Body of pancreas (tissue), 4 donors: ENCODE data around the gene NWD2. TPM values are rescaled to one million over a fixed set of nuclear protein-coding genes. Genes with fewer than 3 reads are reported as not detected.

ENCODE experiments used
- ATAC-seq: fragments of 150-250 bp; one replicate; pipeline ENCODE4 v1.9.1; 2016
- DNase-seq, 4 donors: peaks; one replicate each; pipeline ENCODE4 v3.0.0-alpha.2; 2019
- H3K27ac ChIP-seq, 4 donors: fragments of 200-600 bp; sonication (generic); 1 replicate in 3 of 4; 2 replicates in 1 of 4; pipeline versions ENCODE4 v1.5.1 to v1.6.1; 2016 to 2019; ENCODE audit warnings: mild to moderate bottlenecking in 1 of 4, mixed read lengths in 1 of 4, moderate library complexity in 1 of 4
- H3K27me3 ChIP-seq, 2 donors: fragments of 200-600 bp; sonication (generic); one replicate each; pipeline ENCODE4 v1.6.0; 2016; ENCODE audit warnings: mild to moderate bottlenecking in 1 of 2
- H3K36me3 ChIP-seq, 2 donors: fragments of 200-600 bp; sonication (generic); replicated peaks in 1 of 2; 2 replicates each; pipeline ENCODE4 v1.5.1; 2016; ENCODE audit warnings: low read depth in 2 of 2; ENCODE audit not compliant: insufficient read depth in 1 of 2
- H3K4me1 ChIP-seq: fragments of 200-600 bp; sonication (generic); one replicate; pipeline ENCODE4 v1.6.0; 2016
- H3K4me3 ChIP-seq, 2 donors: fragments of 200-600 bp; sonication (generic); 1 replicate in 1 of 2; 2 replicates in 1 of 2; pipeline ENCODE4 v1.5.1; 2016 to 2019
- H3K9me3 ChIP-seq, 3 donors: fragments of 200-600 bp; sonication (generic); 1 replicate in 2 of 3; 2 replicates in 1 of 3; pipeline ENCODE4 v1.5.1; 2016
- CTCF ChIP-seq, 7 experiments: fragments of 450-650 bp in 4 of 7; fragments of 200-600 bp in 3 of 7; sonication (generic) in 3 of 7; IDR thresholded peaks; one replicate each; pipeline ENCODE4 v1.5.1; 2016 to 2019; ENCODE audit warnings: antibody characterized with exemption in 7 of 7
- POLR2A ChIP-seq, 3 donors: fragments of 450-650 bp; IDR thresholded peaks; one replicate each; pipeline ENCODE4 v1.6.1; 2016; ENCODE audit warnings: antibody characterized with exemption in 3 of 3, mild to moderate bottlenecking in 2 of 3
- whole genome bisulfite sequencing, 2 donors: methylation state at CpG; one replicate each; pipeline ENCODE4 v1.1.5; 2017; 5-methylcytosine and 5-hydroxymethylcytosine counted together
- intact Hi-C: fragments of 100-400 bp; cut with DNase I; formaldehyde crosslinking; loops from one replicate; pipeline ENCODE4 v1.15.1; 2023
- total RNA-seq, 2 donors: library from RNA; depleted of rRNA; stranded (reverse); fragments of >200 nt; gene quantifications; one replicate each; pipeline ENCODE4 v1.1.0, GENCODE V29; 2016

The NWD2 gene
- total RNA-seq, 2 donors from 2014 or later, result 0.26 to 4.0 TPM

- no peak for TF ChIP-seq CTCF (IDR thresholded peaks at IDR 0.05)
- TF ChIP-seq POLR2A (IDR thresholded peaks at IDR 0.05), result no peak
- H3K36me3 ChIP-seq, result no peaks in the 10 kb centered on the region
- 19 to 53% methylated on average over 5 of the region's 5 CpGs for WGBS, 2 donors
Observed at GRCh38 chr4:37320513-37321235, 76.1 kb downstream of the NWD2 start.

GRCh38 chr4:37322122-37322521 is 77.6 kb downstream of the NWD2 start:
- H3K9me3 ChIP-seq, result peaks cover 0 to 10% (median 0%) of the 10 kb centered on the region in 3 donors
- no peaks in the 10 kb centered on the region for H3K27me3 ChIP-seq
- TF ChIP-seq POLR2A (IDR thresholded peaks at IDR 0.05) (no peak), CTCF (IDR thresholded peaks at IDR 0.05) (no peak)
- no peak overlapping the region for H3K27ac ChIP-seq
- no peak overlapping the region for H3K4me3 ChIP-seq
- no peak for ATAC-seq
- H3K36me3 ChIP-seq, result no peaks in the 10 kb centered on the region
- WGBS, 2 donors, result 64 to 65% methylated on average over 2 of the region's 2 CpGs
- DNase-seq, result no peak
- intact Hi-C loops, result no loop called here
- no peaks in the 10 kb centered on the region for H3K4me1 ChIP-seq

More at GRCh38 chr4:37320513-37321235, 76.1 kb downstream of the NWD2 start:
- H3K27ac ChIP-seq, result no peak overlapping the region
- intact Hi-C loops, result no loop called here
- H3K27me3 ChIP-seq, result no peaks in the 10 kb centered on the region
- ATAC-seq (no peak), DNase-seq (no peak)
- peaks cover 0 to 10% (median 0%) of the 10 kb centered on the region in 3 donors for H3K9me3 ChIP-seq
- no peak overlapping the region for H3K4me3 ChIP-seq
- H3K4me1 ChIP-seq, result no peaks in the 10 kb centered on the region

GRCh38 chr4:37324546-37324945 is 80.0 kb downstream of the NWD2 start:
- intact Hi-C loops, result no loop called here
- TF ChIP-seq CTCF (IDR thresholded peaks at IDR 0.05) (no peak), POLR2A (IDR thresholded peaks at IDR 0.05) (no peak)
- no peak overlapping the region for H3K4me3 ChIP-seq
- 48 to 62% methylated on average over 6 of the region's 6 CpGs for WGBS, 2 donors
- H3K4me1 ChIP-seq, result no peaks in the 10 kb centered on the region
- no peak for DNase-seq
- no peaks in the 10 kb centered on the region for H3K27me3 ChIP-seq
- H3K36me3 ChIP-seq, result no peaks in the 10 kb centered on the region
- ATAC-seq, result no peak
- no peak overlapping the region for H3K27ac ChIP-seq
- peaks cover 0 to 10% (median 0%) of the 10 kb centered on the region in 3 donors for H3K9me3 ChIP-seq

GRCh38 chr4:37326852-37327251 is 82.3 kb downstream of the NWD2 start:
- no peaks in the 10 kb centered on the region for H3K9me3 ChIP-seq
- H3K36me3 ChIP-seq, result no peaks in the 10 kb centered on the region
- intact Hi-C loops, result no loop called here
- no peaks in the 10 kb centered on the region for H3K4me1 ChIP-seq
- ATAC-seq, result no peak
- no peak for TF ChIP-seq POLR2A (IDR thresholded peaks at IDR 0.05)
- no peaks in the 10 kb centered on the region for H3K27me3 ChIP-seq
- H3K27ac ChIP-seq, result no peak overlapping the region
- H3K4me3 ChIP-seq, result no peak overlapping the region
- DNase-seq, result no peak
- WGBS, 2 donors, result 39 to 58% methylated on average over 1 of the region's 1 CpG

- Histone ChIP-seq H3K36me3 (no peaks in the 10 kb centered on the region), H3K27ac (no peak overlapping the region), H3K27me3 (no peaks in the 10 kb centered on the region), H3K9me3 (no peaks in the 10 kb centered on the region), H3K4me3 (no peak overlapping the region), H3K4me1 (no peaks in the 10 kb centered on the region)
- TF ChIP-seq CTCF (IDR thresholded peaks at IDR 0.05), result no peak
- no peak for TF ChIP-seq POLR2A (IDR thresholded peaks at IDR 0.05)
- ATAC-seq (no peak), DNase-seq (no peak)
- intact Hi-C loops, result no loop called here
Observed at GRCh38 chr4:37338972-37339371, 94.4 kb downstream of the NWD2 start.
